HL-60 (cell line): Measurements from ENCODE around the gene NUDT22.

Experiments used
- TF ChIP-seq, protein P1 (sequence below): IDR thresholded peaks from one replicate; pipeline ENCODE4 v1.5.1; 2011; ENCODE audit warnings: low read length, control low read depth, inconsistent platforms; ENCODE audit not compliant: insufficient read depth
- TF ChIP-seq, protein P2 (sequence below): IDR thresholded peaks from 2 replicates; pipeline ENCODE4 v1.6.1; 2012; ENCODE audit warnings: low read depth; ENCODE audit not compliant: insufficient replicate concordance

DNA sequence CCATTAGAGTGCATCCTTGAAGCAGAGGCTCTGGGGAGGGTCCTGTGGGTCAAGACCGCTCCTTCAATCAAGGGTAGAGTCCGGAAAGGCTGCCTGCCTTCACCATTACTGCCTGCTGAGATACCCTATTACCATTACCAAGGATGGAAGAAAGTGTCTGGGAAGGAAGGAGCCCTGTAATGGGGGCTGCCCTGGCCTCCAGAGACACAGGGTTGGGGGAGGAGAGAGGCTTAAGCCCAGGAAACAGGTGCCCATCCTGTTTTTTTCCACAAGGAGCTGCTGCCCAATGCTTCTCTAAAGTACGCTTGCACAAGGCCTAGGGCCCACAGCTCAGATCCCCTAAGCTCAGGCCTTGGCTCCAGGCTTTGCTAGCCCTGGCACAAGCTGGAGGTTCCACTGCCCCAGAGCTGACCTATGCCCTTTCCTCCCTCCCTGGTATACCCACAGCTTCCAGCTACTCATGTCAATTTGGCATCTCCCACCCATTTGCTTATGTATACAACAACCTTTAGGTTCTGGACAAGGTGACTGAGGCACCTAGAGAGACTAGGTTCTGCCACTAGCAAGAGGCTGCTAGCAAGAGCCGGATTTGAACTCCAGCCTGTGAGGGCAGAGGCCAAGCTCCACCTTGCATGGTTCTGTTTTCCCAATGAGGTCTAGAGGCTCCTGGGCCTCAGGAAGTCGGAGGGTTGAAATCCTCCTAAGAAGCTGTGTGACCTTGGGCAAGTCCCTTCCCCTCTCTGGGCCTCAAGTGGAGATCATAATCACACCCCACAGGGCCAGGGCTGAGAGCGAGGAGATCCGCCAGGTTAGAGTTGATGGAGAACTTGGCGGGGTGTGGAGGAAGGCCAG lies 23.7 kb downstream of the NUDT22 start:
- TF ChIP-seq, protein P1, sequence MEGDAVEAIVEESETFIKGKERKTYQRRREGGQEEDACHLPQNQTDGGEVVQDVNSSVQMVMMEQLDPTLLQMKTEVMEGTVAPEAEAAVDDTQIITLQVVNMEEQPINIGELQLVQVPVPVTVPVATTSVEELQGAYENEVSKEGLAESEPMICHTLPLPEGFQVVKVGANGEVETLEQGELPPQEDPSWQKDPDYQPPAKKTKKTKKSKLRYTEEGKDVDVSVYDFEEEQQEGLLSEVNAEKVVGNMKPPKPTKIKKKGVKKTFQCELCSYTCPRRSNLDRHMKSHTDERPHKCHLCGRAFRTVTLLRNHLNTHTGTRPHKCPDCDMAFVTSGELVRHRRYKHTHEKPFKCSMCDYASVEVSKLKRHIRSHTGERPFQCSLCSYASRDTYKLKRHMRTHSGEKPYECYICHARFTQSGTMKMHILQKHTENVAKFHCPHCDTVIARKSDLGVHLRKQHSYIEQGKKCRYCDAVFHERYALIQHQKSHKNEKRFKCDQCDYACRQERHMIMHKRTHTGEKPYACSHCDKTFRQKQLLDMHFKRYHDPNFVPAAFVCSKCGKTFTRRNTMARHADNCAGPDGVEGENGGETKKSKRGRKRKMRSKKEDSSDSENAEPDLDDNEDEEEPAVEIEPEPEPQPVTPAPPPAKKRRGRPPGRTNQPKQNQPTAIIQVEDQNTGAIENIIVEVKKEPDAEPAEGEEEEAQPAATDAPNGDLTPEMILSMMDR, result no peak
- TF ChIP-seq, protein P2, sequence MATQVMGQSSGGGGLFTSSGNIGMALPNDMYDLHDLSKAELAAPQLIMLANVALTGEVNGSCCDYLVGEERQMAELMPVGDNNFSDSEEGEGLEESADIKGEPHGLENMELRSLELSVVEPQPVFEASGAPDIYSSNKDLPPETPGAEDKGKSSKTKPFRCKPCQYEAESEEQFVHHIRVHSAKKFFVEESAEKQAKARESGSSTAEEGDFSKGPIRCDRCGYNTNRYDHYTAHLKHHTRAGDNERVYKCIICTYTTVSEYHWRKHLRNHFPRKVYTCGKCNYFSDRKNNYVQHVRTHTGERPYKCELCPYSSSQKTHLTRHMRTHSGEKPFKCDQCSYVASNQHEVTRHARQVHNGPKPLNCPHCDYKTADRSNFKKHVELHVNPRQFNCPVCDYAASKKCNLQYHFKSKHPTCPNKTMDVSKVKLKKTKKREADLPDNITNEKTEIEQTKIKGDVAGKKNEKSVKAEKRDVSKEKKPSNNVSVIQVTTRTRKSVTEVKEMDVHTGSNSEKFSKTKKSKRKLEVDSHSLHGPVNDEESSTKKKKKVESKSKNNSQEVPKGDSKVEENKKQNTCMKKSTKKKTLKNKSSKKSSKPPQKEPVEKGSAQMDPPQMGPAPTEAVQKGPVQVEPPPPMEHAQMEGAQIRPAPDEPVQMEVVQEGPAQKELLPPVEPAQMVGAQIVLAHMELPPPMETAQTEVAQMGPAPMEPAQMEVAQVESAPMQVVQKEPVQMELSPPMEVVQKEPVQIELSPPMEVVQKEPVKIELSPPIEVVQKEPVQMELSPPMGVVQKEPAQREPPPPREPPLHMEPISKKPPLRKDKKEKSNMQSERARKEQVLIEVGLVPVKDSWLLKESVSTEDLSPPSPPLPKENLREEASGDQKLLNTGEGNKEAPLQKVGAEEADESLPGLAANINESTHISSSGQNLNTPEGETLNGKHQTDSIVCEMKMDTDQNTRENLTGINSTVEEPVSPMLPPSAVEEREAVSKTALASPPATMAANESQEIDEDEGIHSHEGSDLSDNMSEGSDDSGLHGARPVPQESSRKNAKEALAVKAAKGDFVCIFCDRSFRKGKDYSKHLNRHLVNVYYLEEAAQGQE, result no peak
